WTC11 (cell line): ENCODE data around the gene NPAT. TPM values are rescaled to one million over a fixed set of nuclear protein-coding genes. Genes with fewer than 3 reads are reported as not detected.

ENCODE experiments used
- ATAC-seq: fragments of 200-7000 bp; cut with Tn5 transposase; 2 replicates; pipeline ENCODE4 v1.10.0; 2021; ENCODE audit warnings: mild to moderate bottlenecking, moderate library complexity
- CTCF ChIA-PET: fragments of 300-600 bp; sonication (Branson Sonifier 250); formaldehyde crosslinking; loops from one replicate; lab custom pipeline; 2021; ENCODE audit warnings: antibody characterized with exemption; lab: Charles Lee
- POLR2A ChIA-PET: fragments of 350-600 bp; sonication (Branson Sonifier 250); formaldehyde crosslinking; loops from one replicate; lab custom pipeline; 2021; ENCODE audit warnings: antibody characterized with exemption; lab: Charles Lee
- DNase-seq: peaks from one replicate; pipeline ENCODE4 v3.0.0; 2021; ENCODE audit warnings: low spot score
- H3K27ac Mint-ChIP-seq: 2 replicates; pipeline ENCODE4 v1.8.0; 2021; ENCODE audit warnings: mixed read lengths
- H3K27me3 Mint-ChIP-seq: 2 replicates; pipeline ENCODE4 v1.8.0; 2021; ENCODE audit warnings: low read depth, mild to moderate bottlenecking, moderate library complexity, mixed read lengths
- H3K36me3 Mint-ChIP-seq: 2 replicates; pipeline ENCODE4 v1.8.0; 2021; ENCODE audit warnings: mixed read lengths
- H3K4me1 Mint-ChIP-seq: 2 replicates; pipeline ENCODE4 v1.8.0; 2022; ENCODE audit warnings: mixed read lengths
- H3K4me3 Mint-ChIP-seq: 2 replicates; pipeline ENCODE4 v1.8.0; 2021; ENCODE audit warnings: mild to moderate bottlenecking, moderate library complexity, mixed read lengths
- H3K9me3 Mint-ChIP-seq: 2 replicates; pipeline ENCODE4 v1.8.0; 2021; ENCODE audit warnings: mixed read lengths
- ARID4B ChIP-seq: sonication (generic); formaldehyde crosslinking; IDR thresholded peaks from 2 replicates; pipeline ENCODE4 v1.8.0; 2023; ENCODE audit warnings: missing genetic modification reagents, mild to moderate bottlenecking, borderline replicate concordance
- ATF1 ChIP-seq: sonication (generic); formaldehyde crosslinking; IDR thresholded peaks from 2 replicates; pipeline ENCODE4 v1.8.1; 2023; ENCODE audit warnings: mild to moderate bottlenecking, moderate library complexity, missing genetic modification reagents
- ATF2 ChIP-seq: sonication (generic); formaldehyde crosslinking; IDR thresholded peaks from 2 replicates; pipeline ENCODE4 v1.8.1; 2022; ENCODE audit warnings: low read depth, missing genetic modification reagents, borderline replicate concordance
- CREM ChIP-seq: sonication (generic); formaldehyde crosslinking; IDR thresholded peaks from 2 replicates; pipeline ENCODE4 v1.8.1; 2022; ENCODE audit warnings: mild to moderate bottlenecking, missing genetic modification reagents, moderate library complexity
- FOXJ3 ChIP-seq: sonication (generic); formaldehyde crosslinking; IDR thresholded peaks from 2 replicates; pipeline ENCODE4 v1.9.0; 2021; ENCODE audit warnings: missing genetic modification reagents, mild to moderate bottlenecking, borderline replicate concordance
- GTF2I ChIP-seq: fragments of 250-450 bp; sonication (Bioruptor Pico); conservative IDR thresholded peaks from 2 replicates; pipeline ENCODE4 v1.4.0; 2021; ENCODE audit warnings: mild to moderate bottlenecking
- HMGA2 ChIP-seq: fragments of 250-450 bp; sonication (Bioruptor Pico); IDR thresholded peaks from 2 replicates; pipeline ENCODE4 v1.4.0; 2021; ENCODE audit warnings: mild to moderate bottlenecking, moderate library complexity
- IRF2 ChIP-seq: sonication (generic); formaldehyde crosslinking; IDR thresholded peaks from 2 replicates; pipeline ENCODE4 v1.8.0; 2022; ENCODE audit warnings: low read depth, missing genetic modification reagents, borderline replicate concordance
- MAX ChIP-seq: sonication (generic); formaldehyde crosslinking; IDR thresholded peaks from 2 replicates; pipeline ENCODE4 v1.8.0; 2022; ENCODE audit warnings: mild to moderate bottlenecking, missing genetic modification reagents
- SMAD4 ChIP-seq: sonication (generic); formaldehyde crosslinking; IDR thresholded peaks from 2 replicates; pipeline ENCODE4 v1.8.0; 2022; ENCODE audit warnings: mild to moderate bottlenecking, missing genetic modification reagents
- SP1 ChIP-seq: sonication (generic); formaldehyde crosslinking; conservative IDR thresholded peaks from 2 replicates; pipeline ENCODE4 v1.8.1; 2022; ENCODE audit warnings: missing genetic modification reagents
- TP53 ChIP-seq: sonication (generic); formaldehyde crosslinking; IDR thresholded peaks from 2 replicates; pipeline ENCODE4 v1.8.1; 2023; ENCODE audit warnings: mild to moderate bottlenecking, missing genetic modification reagents
- USF1 ChIP-seq: sonication (generic); formaldehyde crosslinking; IDR thresholded peaks from 2 replicates; pipeline ENCODE4 v1.8.0; 2022; ENCODE audit warnings: mild to moderate bottlenecking, missing genetic modification reagents
- ZBTB43 ChIP-seq: sonication (generic); formaldehyde crosslinking; IDR thresholded peaks from 2 replicates; pipeline ENCODE4 v1.8.1; 2023; ENCODE audit warnings: mild to moderate bottlenecking, missing genetic modification reagents
- ZMAT4 ChIP-seq: fragments of 250-450 bp; sonication (Bioruptor Pico); IDR thresholded peaks from 2 replicates; pipeline ENCODE4 v1.9.0; 2021; ENCODE audit warnings: mild to moderate bottlenecking
- ZNF317 ChIP-seq: sonication (generic); formaldehyde crosslinking; IDR thresholded peaks from 2 replicates; pipeline ENCODE4 v1.8.1; 2023; ENCODE audit warnings: low read depth, mild to moderate bottlenecking, moderate library complexity, missing genetic modification reagents, borderline replicate concordance
- ZNF416 ChIP-seq: fragments of 250-450 bp; sonication (Bioruptor Pico); IDR thresholded peaks from 2 replicates; pipeline ENCODE4 v1.9.0; 2021; ENCODE audit warnings: mild to moderate bottlenecking, inconsistent platforms
- ZNF423 ChIP-seq: fragments of 250-450 bp; sonication (Bioruptor Pico); IDR thresholded peaks from 2 replicates; pipeline ENCODE4 v2.1.2; 2022; ENCODE audit warnings: mild to moderate bottlenecking, moderate library complexity
- ZNF532 ChIP-seq: fragments of 250-450 bp; sonication (Bioruptor Pico); IDR thresholded peaks from 2 replicates; pipeline ENCODE4 v1.9.0; 2021; ENCODE audit warnings: mild to moderate bottlenecking, borderline replicate concordance
- total RNA-seq: library from RNA; stranded (reverse); gene quantifications from 3 replicates; pipeline ENCODE4 v1.2.3, GENCODE V29; 2021

NPAT gene
- total RNA-seq, 1 experiment from 2014 or later, result 17.2 TPM

GRCh38 chr11:108135845-108136544, 86.4 kb downstream of the NPAT start:
- peaks cover 18% of the 10 kb centered on the region for H3K36me3 Mint-ChIP-seq

More at GRCh38 chr11:108135845-108136544, 86.4 kb downstream of the NPAT start:
- no peak for ATAC-seq
- DNase-seq, result no peak
- Mint-ChIP-seq H3K4me1 (no peaks in the 10 kb centered on the region), H3K27me3 (no peaks in the 10 kb centered on the region), H3K4me3 (no peak overlapping the region)
- TF ChIP-seq USF1 (no peak), MAX (no peak), ZNF416 (CRISPR knock-in tag) (no peak), ZNF423 (CRISPR knock-in tag) (no peak), SP1 (CRISPR knock-in tag) (no peak), ATF1 (CRISPR knock-in tag) (no peak), SMAD4 (no peak), ZMAT4 (CRISPR knock-in tag) (no peak), ARID4B (no peak), GTF2I (CRISPR knock-in tag) (no peak), IRF2 (CRISPR knock-in tag) (no peak), ZNF317 (CRISPR knock-in tag) (no peak), ZNF532 (CRISPR knock-in tag) (no peak), TP53 (CRISPR knock-in tag) (no peak), HMGA2 (CRISPR knock-in tag) (no peak), ZBTB43 (CRISPR knock-in tag) (no peak), FOXJ3 (CRISPR knock-in tag) (no peak), ATF2 (CRISPR knock-in tag) (no peak), CREM (CRISPR knock-in tag) (no peak)
- TF ChIP-seq, all 79 proteins: peak for 0
- CTCF ChIA-PET, result interaction anchor here (1.8 kb wide), 1 partner anchor 18 kb away, joined by 7 read pairs; no protein-coding TSS in a partner anchor
- no peaks in the 10 kb centered on the region for H3K9me3 Mint-ChIP-seq
- H3K27ac Mint-ChIP-seq, result no peak overlapping the region
- POLR2A ChIA-PET, result no interaction called here
